ENCODE measurements around the gene EIF2B2.

The EIF2B2 gene

GRCh38 chr14:74983343-74983742 is 19.4 kb upstream of the EIF2B2 start:
- Histone ChIP-seq H2BK15ac (ENCODE audit: low read depth, poor library complexity, severe bottlenecking) (no peak overlapping the region), H3K27me3 (ENCODE audit: control insufficient read depth in 1 of 2, insufficient read depth in 1 of 2, low read length in 2 of 2) (no peaks in the 10 kb centered on the region), H2AK5ac (ENCODE audit: low read length, severe bottlenecking) (no peak overlapping the region), H3K18ac (ENCODE audit: low read depth in 1 of 2, low read length in 2 of 2) (no peak overlapping the region), H3K9me3 (ENCODE audit: control insufficient read depth, low read length) (no peaks in the 10 kb centered on the region), H4K91ac (ENCODE audit: low read length) (no peak overlapping the region), H3K4me2 (ENCODE audit: low read length, poor library complexity, severe bottlenecking) (no peak overlapping the region), H3K36me3 (ENCODE audit: control insufficient read depth in 1 of 2, insufficient read depth in 2 of 2, low read depth in 1 of 2, low read length in 2 of 2) (no peaks in the 10 kb centered on the region), H2BK5ac (ENCODE audit: low read depth, low read length, poor library complexity, severe bottlenecking) (no peak overlapping the region), H3K23ac (ENCODE audit: low read length in 2 of 2) (no peak overlapping the region), H2BK120ac (ENCODE audit: low read depth, low read length) (no peak overlapping the region), H4K8ac (ENCODE audit: low read length) (no peak overlapping the region), H2AFZ (ENCODE audit: low read depth, low read length) (no peak overlapping the region), H3K4me3 (ENCODE audit: insufficient read depth in 1 of 2, low read depth in 1 of 2, low read length in 2 of 2) (no peak overlapping the region), H3K14ac (ENCODE audit: low read length in 2 of 2) (no peak overlapping the region), H3K4me1 (ENCODE audit: control insufficient read depth, insufficient read depth, low read depth, low read length) (peaks cover 45% of the 10 kb centered on the region), H3K27ac (ENCODE audit: low read length, poor library complexity, severe bottlenecking) (no peak overlapping the region), H2BK12ac (ENCODE audit: low read length in 2 of 2) (no peak overlapping the region), H3K9ac (ENCODE audit: low read length) (no peak overlapping the region), H3K4ac (ENCODE audit: low read depth in 1 of 2, low read length in 2 of 2) (no peak overlapping the region), H3K79me1 (replicated peaks; ENCODE audit: low read length, poor library complexity, severe bottlenecking) (no peaks in the 10 kb centered on the region)
- DNase-seq, result no peak
- WGBS, result 94% methylated on average over 1 of the region's 1 CpG

- Histone ChIP-seq H3K79me1 (replicated peaks; ENCODE audit: low read length, poor library complexity, severe bottlenecking) (no peaks in the 10 kb centered on the region), H3K4ac (ENCODE audit: low read depth in 1 of 2, low read length in 2 of 2) (no peak overlapping the region), H3K27ac (ENCODE audit: low read length, poor library complexity, severe bottlenecking) (no peak overlapping the region), H3K36me3 (ENCODE audit: control insufficient read depth in 1 of 2, insufficient read depth in 2 of 2, low read depth in 1 of 2, low read length in 2 of 2) (no peaks in the 10 kb centered on the region), H3K4me2 (ENCODE audit: low read length, poor library complexity, severe bottlenecking) (no peak overlapping the region), H2BK120ac (ENCODE audit: low read depth, low read length) (no peak overlapping the region), H4K8ac (ENCODE audit: low read length) (no peak overlapping the region), H2AK5ac (ENCODE audit: low read length, severe bottlenecking) (no peak overlapping the region), H2BK15ac (ENCODE audit: low read depth, poor library complexity, severe bottlenecking) (no peak overlapping the region), H3K14ac (ENCODE audit: low read length in 2 of 2) (no peak overlapping the region), H3K23ac (ENCODE audit: low read length in 2 of 2) (no peak overlapping the region), H3K18ac (ENCODE audit: low read depth in 1 of 2, low read length in 2 of 2) (no peak overlapping the region), H3K4me1 (ENCODE audit: control insufficient read depth, insufficient read depth, low read depth, low read length) (peaks cover 38% of the 10 kb centered on the region), H4K91ac (ENCODE audit: low read length) (no peak overlapping the region), H2BK12ac (ENCODE audit: low read length in 2 of 2) (no peak overlapping the region), H3K9ac (ENCODE audit: low read length) (no peak overlapping the region), H2BK5ac (ENCODE audit: low read depth, low read length, poor library complexity, severe bottlenecking) (no peak overlapping the region), H3K9me3 (ENCODE audit: control insufficient read depth, low read length) (no peaks in the 10 kb centered on the region), H2AFZ (ENCODE audit: low read depth, low read length) (no peak overlapping the region), H3K27me3 (ENCODE audit: control insufficient read depth in 1 of 2, insufficient read depth in 1 of 2, low read length in 2 of 2) (no peaks in the 10 kb centered on the region), H3K4me3 (ENCODE audit: insufficient read depth in 1 of 2, low read depth in 1 of 2, low read length in 2 of 2) (peak overlapping the region in 1 of 2 experiments; percentile 14)
- no peak for DNase-seq
- 74% methylated on average over 13 of the region's 16 CpGs for WGBS
Observed at GRCh38 chr14:74984236-74985027, 18.3 kb upstream of the EIF2B2 start.

- no peak overlapping the region for H3K4me2 ChIP-seq (ENCODE audit: low read length, poor library complexity, severe bottlenecking)
Observed at GRCh38 chr14:74985028-74985310, 17.8 kb upstream of the EIF2B2 start.

GRCh38 chr14:74985806-74986205 is 16.9 kb upstream of the EIF2B2 start:
- Histone ChIP-seq H3K9ac (ENCODE audit: low read length) (no peak overlapping the region), H3K23ac (ENCODE audit: low read length in 2 of 2) (no peak overlapping the region)
- WGBS, result 94% methylated on average over 6 of the region's 6 CpGs

More at GRCh38 chr14:74985028-74985310, 17.8 kb upstream of the EIF2B2 start:
- Histone ChIP-seq H3K36me3 (ENCODE audit: control insufficient read depth in 1 of 2, insufficient read depth in 2 of 2, low read depth in 1 of 2, low read length in 2 of 2) (no peaks in the 10 kb centered on the region), H3K27ac (ENCODE audit: low read length, poor library complexity, severe bottlenecking) (no peak overlapping the region), H3K4me3 (ENCODE audit: insufficient read depth in 1 of 2, low read depth in 1 of 2, low read length in 2 of 2) (no peak overlapping the region), H2BK5ac (ENCODE audit: low read depth, low read length, poor library complexity, severe bottlenecking) (no peak overlapping the region), H3K9me3 (ENCODE audit: control insufficient read depth, low read length) (no peaks in the 10 kb centered on the region), H2AFZ (ENCODE audit: low read depth, low read length) (no peak overlapping the region), H3K9ac (ENCODE audit: low read length) (no peak overlapping the region), H2BK12ac (ENCODE audit: low read length in 2 of 2) (no peak overlapping the region), H3K23ac (ENCODE audit: low read length in 2 of 2) (no peak overlapping the region), H4K8ac (ENCODE audit: low read length) (no peak overlapping the region), H3K4me1 (ENCODE audit: control insufficient read depth, insufficient read depth, low read depth, low read length) (peaks cover 32% of the 10 kb centered on the region), H2AK5ac (ENCODE audit: low read length, severe bottlenecking) (no peak overlapping the region), H3K79me1 (replicated peaks; ENCODE audit: low read length, poor library complexity, severe bottlenecking) (no peaks in the 10 kb centered on the region), H3K18ac (ENCODE audit: low read depth in 1 of 2, low read length in 2 of 2) (no peak overlapping the region), H3K4ac (ENCODE audit: low read depth in 1 of 2, low read length in 2 of 2) (no peak overlapping the region), H2BK15ac (ENCODE audit: low read depth, poor library complexity, severe bottlenecking) (no peak overlapping the region), H2BK120ac (ENCODE audit: low read depth, low read length) (no peak overlapping the region), H3K27me3 (ENCODE audit: control insufficient read depth in 1 of 2, insufficient read depth in 1 of 2, low read length in 2 of 2) (no peaks in the 10 kb centered on the region), H3K14ac (ENCODE audit: low read length in 2 of 2) (no peak overlapping the region), H4K91ac (ENCODE audit: low read length) (no peak overlapping the region)
- DNase-seq, result no peak
- WGBS, result 81% methylated on average over 10 of the region's 10 CpGs

More at GRCh38 chr14:74985806-74986205, 16.9 kb upstream of the EIF2B2 start:
- Histone ChIP-seq H2BK12ac (ENCODE audit: low read length in 2 of 2) (peak overlapping the region in 1 of 2 experiments; percentile 10), H3K79me1 (replicated peaks; ENCODE audit: low read length, poor library complexity, severe bottlenecking) (no peaks in the 10 kb centered on the region), H3K9me3 (ENCODE audit: control insufficient read depth, low read length) (no peaks in the 10 kb centered on the region), H3K4me2 (ENCODE audit: low read length, poor library complexity, severe bottlenecking) (no peak overlapping the region), H2AFZ (ENCODE audit: low read depth, low read length) (no peak overlapping the region), H3K4me1 (ENCODE audit: control insufficient read depth, insufficient read depth, low read depth, low read length) (peaks cover 24% of the 10 kb centered on the region), H3K4me3 (ENCODE audit: insufficient read depth in 1 of 2, low read depth in 1 of 2, low read length in 2 of 2) (no peak overlapping the region), H3K27me3 (ENCODE audit: control insufficient read depth in 1 of 2, insufficient read depth in 1 of 2, low read length in 2 of 2) (no peaks in the 10 kb centered on the region), H4K91ac (ENCODE audit: low read length) (no peak overlapping the region), H2BK15ac (ENCODE audit: low read depth, poor library complexity, severe bottlenecking) (no peak overlapping the region), H3K36me3 (ENCODE audit: control insufficient read depth in 1 of 2, insufficient read depth in 2 of 2, low read depth in 1 of 2, low read length in 2 of 2) (no peaks in the 10 kb centered on the region), H4K8ac (ENCODE audit: low read length) (no peak overlapping the region), H2BK120ac (ENCODE audit: low read depth, low read length) (no peak overlapping the region), H2BK5ac (ENCODE audit: low read depth, low read length, poor library complexity, severe bottlenecking) (no peak overlapping the region), H3K14ac (ENCODE audit: low read length in 2 of 2) (no peak overlapping the region), H3K4ac (ENCODE audit: low read depth in 1 of 2, low read length in 2 of 2) (no peak overlapping the region), H2AK5ac (ENCODE audit: low read length, severe bottlenecking) (no peak overlapping the region), H3K18ac (ENCODE audit: low read depth in 1 of 2, low read length in 2 of 2) (no peak overlapping the region), H3K27ac (ENCODE audit: low read length, poor library complexity, severe bottlenecking) (no peak overlapping the region)
- no peak for DNase-seq
